ENCODE measurements around the gene POMT2.

The POMT2 gene

DNA sequence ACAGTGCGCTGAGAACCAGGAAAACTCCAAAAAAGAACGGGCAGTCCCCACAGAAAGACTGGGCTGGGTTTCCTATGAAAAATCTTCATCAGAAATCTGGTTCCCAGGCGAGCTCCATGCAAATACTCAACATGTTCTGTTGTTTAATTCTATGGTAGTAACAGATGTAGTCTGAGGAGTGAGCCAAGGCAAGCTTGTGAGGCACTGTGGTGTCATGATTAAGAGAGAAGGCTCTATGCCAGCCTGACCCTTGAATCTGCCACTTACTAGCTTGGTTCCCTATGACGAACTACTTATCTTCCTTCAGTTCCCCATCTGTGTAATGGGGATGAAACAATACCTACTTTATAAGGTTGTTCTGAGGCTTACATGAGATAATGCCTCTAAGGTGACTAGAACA, 10.7 kb downstream of the POMT2 start:
- TF ChIP-seq POLR2AphosphoS5 (IDR thresholded peaks at IDR 0.05; ENCODE audit: low read depth, low read length) (no peak), POLR2A (IDR thresholded peaks at IDR 0.05; ENCODE audit: low read depth, low read length) (no peak), TAF1 (IDR thresholded peaks at IDR 0.05; ENCODE audit: borderline replicate concordance, low read depth, low read length) (no peak)
- DNase-seq (ENCODE audit: insufficient read length) = no peak
- no peak for FAIRE-seq

DNA sequence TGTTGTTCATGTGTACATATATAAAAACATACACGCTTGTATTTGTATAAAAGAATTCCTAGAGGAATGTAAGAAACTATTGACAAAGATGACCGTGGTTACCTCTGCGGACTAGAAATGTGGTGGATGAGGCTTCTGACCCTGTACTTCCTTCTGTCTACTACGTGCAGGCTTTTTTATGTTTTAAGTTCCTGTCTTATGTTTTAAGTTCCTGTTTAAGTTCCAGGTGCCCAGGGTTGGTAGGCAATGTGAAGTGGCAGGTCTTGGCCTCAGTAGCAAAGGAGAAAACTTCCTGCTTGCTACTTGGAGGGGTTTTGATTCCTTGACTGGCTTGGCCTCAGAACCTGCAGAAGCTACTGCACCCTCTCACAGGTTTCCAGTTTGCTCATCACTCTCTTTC, 11.6 kb downstream of the POMT2 start:
- TF ChIP-seq POLR2A (IDR thresholded peaks at IDR 0.05; ENCODE audit: low read depth, low read length) (no peak), TAF1 (IDR thresholded peaks at IDR 0.05; ENCODE audit: borderline replicate concordance, low read depth, low read length) (no peak), POLR2AphosphoS5 (IDR thresholded peaks at IDR 0.05; ENCODE audit: low read depth, low read length) (no peak)
- DNase-seq (ENCODE audit: insufficient read length) (no peak), FAIRE-seq (no peak)

DNA sequence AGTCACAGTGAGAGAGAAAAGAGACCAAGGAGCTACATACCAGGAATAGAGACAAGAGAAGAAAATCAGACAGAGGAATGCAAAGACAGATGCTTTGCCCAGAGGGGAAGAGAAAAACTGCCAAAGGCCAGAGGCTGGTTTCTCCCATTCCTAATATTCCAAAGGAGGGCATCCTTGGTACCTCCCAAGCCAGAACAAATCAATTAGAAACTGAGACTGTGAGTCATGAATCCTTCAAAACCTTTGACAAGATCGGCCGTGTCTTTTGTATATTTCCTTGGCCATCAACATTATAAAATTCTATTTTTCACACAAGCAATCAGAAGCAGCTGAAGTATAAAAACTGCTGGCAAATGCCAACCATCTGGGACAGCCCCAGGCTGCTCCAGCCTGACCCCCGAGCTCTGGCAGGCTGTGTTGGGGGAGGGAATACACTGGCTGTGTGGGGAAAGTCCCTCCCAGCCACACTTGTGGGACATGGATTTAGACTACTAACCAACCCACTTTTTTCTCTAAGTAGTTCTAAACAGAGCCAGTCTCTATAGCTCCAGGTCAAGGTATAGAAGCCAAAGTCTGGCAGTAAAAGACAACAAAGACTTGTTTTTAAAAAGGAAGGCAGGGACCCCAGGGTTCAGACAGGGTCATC, 13.7 kb downstream of the POMT2 start:
- DNase-seq (ENCODE audit: insufficient read length) (no peak), FAIRE-seq (no peak)
- no peak for TF ChIP-seq POLR2A (IDR thresholded peaks at IDR 0.05; ENCODE audit: low read depth, low read length)
- TF ChIP-seq TAF1 (IDR thresholded peaks at IDR 0.05; ENCODE audit: borderline replicate concordance, low read depth, low read length) = no peak
- TF ChIP-seq POLR2AphosphoS5 (IDR thresholded peaks at IDR 0.05; ENCODE audit: low read depth, low read length) = no peak

DNA sequence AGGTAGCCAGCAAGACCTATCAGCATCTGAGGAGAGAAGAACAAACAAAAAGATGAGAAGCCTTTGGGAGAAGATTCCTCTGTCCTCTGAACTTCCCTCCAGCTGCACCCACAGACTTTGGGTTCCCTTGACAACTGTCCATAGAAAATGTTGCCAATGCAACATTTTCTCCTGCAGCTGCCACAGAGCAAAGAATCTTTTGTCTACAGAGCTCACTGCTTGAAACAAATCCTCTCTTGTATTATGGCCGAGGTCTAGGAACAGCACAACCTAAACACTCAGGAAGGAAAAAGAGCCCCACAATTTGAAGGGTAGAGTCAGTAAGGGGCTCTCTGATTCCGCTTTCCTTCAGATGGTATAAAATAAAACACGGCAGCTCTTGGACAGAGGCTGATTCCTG, 14.3 kb downstream of the POMT2 start:
- DNase-seq (ENCODE audit: insufficient read length) = no peak
- FAIRE-seq = no peak
- no peak for TF ChIP-seq POLR2AphosphoS5 (IDR thresholded peaks at IDR 0.05; ENCODE audit: low read depth, low read length)
- no peak for TF ChIP-seq TAF1 (IDR thresholded peaks at IDR 0.05; ENCODE audit: borderline replicate concordance, low read depth, low read length)
- TF ChIP-seq POLR2A (IDR thresholded peaks at IDR 0.05; ENCODE audit: low read depth, low read length) = no peak

DNA sequence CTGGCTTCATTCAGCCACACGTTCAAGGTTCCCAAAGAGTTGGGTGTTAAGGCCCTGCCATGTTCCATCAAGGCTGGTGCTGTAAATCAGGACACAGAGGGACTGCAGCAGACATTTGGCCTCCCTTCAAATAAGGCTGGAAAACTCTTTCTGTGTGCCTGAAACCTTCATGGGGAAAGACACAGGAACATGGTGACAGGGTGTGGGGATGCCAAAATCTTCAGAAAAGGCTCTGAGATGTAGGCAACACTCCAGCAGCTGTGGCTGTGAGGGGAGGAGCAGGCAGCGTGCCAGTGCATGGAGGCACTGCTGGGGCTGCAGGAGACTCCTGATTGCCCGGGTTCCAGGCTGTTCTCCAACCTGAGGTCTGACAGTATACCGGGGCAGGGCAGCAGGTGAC, 15.0 kb downstream of the POMT2 start:
- DNase-seq (ENCODE audit: insufficient read length) = no peak
- no peak for FAIRE-seq
- no peak for TF ChIP-seq POLR2AphosphoS5 (IDR thresholded peaks at IDR 0.05; ENCODE audit: low read depth, low read length)
- no peak for TF ChIP-seq TAF1 (IDR thresholded peaks at IDR 0.05; ENCODE audit: borderline replicate concordance, low read depth, low read length)
- no peak for TF ChIP-seq POLR2A (IDR thresholded peaks at IDR 0.05; ENCODE audit: low read depth, low read length)

DNA sequence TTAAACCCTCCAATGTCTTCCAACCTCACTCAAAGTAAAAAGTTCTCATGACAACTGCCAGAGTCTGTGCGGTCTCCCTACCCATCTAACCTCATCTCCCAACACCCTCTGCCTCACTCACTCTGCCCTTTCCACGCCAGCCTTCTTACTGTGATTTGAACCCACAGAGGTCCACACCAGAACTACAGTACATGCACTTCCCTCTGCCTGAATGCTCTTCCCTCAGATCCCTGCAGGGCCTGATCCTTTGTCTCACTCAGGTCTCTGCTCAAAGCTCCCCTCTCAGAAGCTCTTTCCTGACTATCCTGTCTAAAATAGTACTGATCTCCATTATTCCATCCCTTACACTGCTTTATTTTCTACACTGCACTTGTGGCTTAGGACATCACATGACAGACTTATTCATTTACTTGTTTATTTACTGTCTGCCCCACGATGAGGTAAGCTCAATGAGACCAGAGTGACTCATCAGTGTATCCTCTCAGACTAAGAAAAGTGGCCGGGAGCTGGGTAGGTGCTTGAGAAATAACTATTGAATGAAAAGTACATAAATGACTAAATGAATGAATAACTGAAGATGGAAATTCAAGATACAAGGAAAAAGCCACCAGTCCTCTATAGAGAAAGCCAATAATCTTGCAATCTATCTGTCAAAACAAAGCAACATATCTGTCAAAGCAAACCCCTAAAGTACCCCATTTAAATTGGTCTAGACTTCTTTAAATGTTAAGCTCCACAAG, 17.1 kb downstream of the POMT2 start:
- FAIRE-seq = peak; percentile 33
- TF ChIP-seq POLR2A (IDR thresholded peaks at IDR 0.05; ENCODE audit: low read depth, low read length) = no peak
- no peak for TF ChIP-seq TAF1 (IDR thresholded peaks at IDR 0.05; ENCODE audit: borderline replicate concordance, low read depth, low read length)
- TF ChIP-seq POLR2AphosphoS5 (IDR thresholded peaks at IDR 0.05; ENCODE audit: low read depth, low read length) = no peak
- DNase-seq (ENCODE audit: insufficient read length) = no peak

DNA sequence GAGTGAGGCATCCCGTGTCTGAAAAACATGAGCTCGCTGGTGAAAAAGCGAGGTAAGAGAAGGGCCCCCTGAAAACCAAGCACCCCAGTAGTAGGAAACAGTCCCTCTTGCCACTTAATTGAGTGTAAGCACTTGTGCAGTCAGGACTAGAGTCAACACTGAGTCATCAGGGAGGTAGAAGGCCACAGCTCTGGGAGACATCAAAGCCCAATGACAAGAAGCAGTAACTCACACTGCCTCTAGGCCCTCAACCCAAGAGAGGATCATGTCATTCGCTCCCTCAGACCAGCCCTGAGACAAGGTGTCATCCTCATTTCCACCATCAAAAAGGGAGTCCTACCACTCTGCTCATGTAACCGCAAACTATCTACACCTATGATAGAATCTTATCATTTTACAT, 17.8 kb downstream of the POMT2 start:
- FAIRE-seq (no peak), DNase-seq (ENCODE audit: insufficient read length) (no peak)
- TF ChIP-seq POLR2A (IDR thresholded peaks at IDR 0.05; ENCODE audit: low read depth, low read length) = no peak
- TF ChIP-seq TAF1 (IDR thresholded peaks at IDR 0.05; ENCODE audit: borderline replicate concordance, low read depth, low read length) = no peak
- no peak for TF ChIP-seq POLR2AphosphoS5 (IDR thresholded peaks at IDR 0.05; ENCODE audit: low read depth, low read length)

DNA sequence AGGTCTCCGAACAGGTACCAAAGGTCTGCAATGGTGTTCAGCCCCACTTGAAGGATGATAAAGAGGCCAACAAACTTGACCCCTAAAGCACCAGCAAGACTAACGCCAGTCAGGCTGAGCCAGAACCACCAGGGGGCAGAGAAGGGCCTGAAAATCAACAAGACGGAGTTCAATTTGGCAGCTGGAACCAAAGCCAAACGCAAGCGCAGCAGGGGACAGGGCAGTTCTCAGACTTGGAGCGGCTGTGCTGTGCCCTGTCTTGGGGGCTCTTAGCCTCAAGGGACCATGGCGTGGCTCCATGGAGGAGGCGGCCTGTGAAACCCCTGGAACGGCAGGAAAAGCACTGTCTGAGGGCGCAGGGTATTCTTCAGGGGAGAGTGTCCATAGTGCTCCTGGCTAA, 19.6 kb downstream of the POMT2 start:
- DNase-seq (ENCODE audit: insufficient read length) (peak; percentile 47), FAIRE-seq (peak; percentile 95)
- TF ChIP-seq TAF1 (IDR thresholded peaks at IDR 0.05; ENCODE audit: borderline replicate concordance, low read depth, low read length) = no peak
- no peak for TF ChIP-seq POLR2AphosphoS5 (IDR thresholded peaks at IDR 0.05; ENCODE audit: low read depth, low read length)
- no peak for TF ChIP-seq POLR2A (IDR thresholded peaks at IDR 0.05; ENCODE audit: low read depth, low read length)

DNA sequence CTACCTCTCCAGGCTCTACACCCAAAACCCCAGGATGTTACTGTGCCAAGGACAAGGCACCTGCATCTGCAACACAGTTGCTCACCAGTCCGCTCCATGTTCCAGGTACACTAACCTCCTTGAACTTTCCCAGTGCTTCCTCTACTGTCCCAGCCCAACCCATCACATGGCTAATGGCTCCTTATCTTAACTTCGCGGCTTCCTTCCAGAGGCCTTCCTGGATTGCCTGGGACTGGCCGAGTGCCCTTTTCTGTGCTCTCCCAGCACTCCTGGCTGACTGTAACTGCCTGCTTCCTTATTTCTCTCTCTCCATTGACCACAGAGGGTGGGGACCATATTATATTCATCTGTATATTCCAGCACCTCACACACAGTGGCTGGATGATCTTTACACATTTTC, 20.9 kb downstream of the POMT2 start:
- FAIRE-seq (no peak), DNase-seq (ENCODE audit: insufficient read length) (no peak)
- TF ChIP-seq TAF1 (IDR thresholded peaks at IDR 0.05; ENCODE audit: borderline replicate concordance, low read depth, low read length) (no peak), POLR2A (IDR thresholded peaks at IDR 0.05; ENCODE audit: low read depth, low read length) (no peak), POLR2AphosphoS5 (IDR thresholded peaks at IDR 0.05; ENCODE audit: low read depth, low read length) (no peak)

DNA sequence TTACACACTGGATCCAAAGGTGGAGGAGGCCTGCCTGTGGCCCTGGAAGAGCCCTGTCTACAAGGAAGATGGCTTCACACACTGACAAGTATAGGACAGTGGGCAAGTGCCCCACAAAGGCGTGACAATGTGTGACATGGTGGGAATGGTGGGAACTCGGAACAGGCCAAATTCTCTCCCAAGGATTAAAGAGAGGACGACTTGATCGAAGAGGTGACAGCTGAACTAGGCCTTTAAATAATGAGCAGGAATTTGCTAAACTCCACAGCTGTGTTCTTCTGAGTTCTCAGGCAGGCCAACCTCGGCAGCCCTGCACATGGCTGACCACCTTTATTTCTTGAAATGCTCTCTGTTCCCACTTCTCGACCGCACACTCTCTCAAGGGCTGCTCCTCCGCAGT, 23.8 kb downstream of the POMT2 start:
- DNase-seq (ENCODE audit: insufficient read length) (no peak), FAIRE-seq (no peak)
- no peak for TF ChIP-seq POLR2A (IDR thresholded peaks at IDR 0.05; ENCODE audit: low read depth, low read length)
- TF ChIP-seq POLR2AphosphoS5 (IDR thresholded peaks at IDR 0.05; ENCODE audit: low read depth, low read length) = no peak

DNA sequence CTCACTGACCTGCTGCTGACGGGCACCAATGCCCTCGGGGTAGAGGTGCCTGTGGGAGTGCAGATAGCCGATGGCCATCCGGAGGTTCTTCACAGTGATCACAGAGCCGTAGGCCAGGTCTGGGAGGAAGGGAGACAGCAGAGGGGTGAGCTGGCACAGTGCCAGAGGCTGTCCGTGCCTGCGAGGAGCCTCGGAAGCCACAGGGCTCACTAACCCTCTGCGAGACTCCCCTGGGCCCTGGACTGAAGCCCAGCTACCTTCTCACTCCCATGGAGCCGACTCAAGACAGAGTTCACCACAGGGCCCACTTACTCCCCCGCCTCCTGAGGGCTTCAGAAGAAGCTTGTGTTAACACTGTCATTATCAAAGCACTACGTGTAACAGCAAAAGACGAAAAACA, 24.5 kb downstream of the POMT2 start:
- TF ChIP-seq POLR2A (IDR thresholded peaks at IDR 0.05; ENCODE audit: low read depth, low read length) (no peak), TAF1 (IDR thresholded peaks at IDR 0.05; ENCODE audit: borderline replicate concordance, low read depth, low read length) (no peak), POLR2AphosphoS5 (IDR thresholded peaks at IDR 0.05; ENCODE audit: low read depth, low read length) (no peak)
- FAIRE-seq = no peak
- no peak for DNase-seq (ENCODE audit: insufficient read length)

DNA sequence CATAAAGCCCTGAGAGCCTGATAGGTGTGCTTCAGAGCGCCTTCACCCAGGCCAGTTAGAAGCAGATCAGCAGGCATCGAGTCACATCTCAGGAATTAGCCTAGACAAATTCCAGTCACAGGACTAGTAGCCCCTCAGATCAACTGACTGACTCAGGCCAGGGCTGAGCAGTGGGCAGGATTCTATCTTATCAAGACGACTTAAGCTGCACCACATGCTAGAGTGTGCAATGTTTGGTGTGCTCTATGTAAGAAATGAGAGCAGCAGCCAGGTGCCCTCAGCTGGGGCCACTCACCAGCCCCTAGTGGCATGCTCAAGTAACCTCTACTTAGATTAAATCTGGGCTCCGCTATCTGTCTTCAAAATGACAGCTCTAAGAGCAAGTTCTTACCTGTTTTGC, 30.0 kb downstream of the POMT2 start:
- FAIRE-seq = no peak

More for the DNA sequence above, 30.0 kb downstream of the POMT2 start:
- no peak for DNase-seq (ENCODE audit: insufficient read length)
- TF ChIP-seq POLR2A (IDR thresholded peaks at IDR 0.05; ENCODE audit: low read depth, low read length) (no peak), POLR2AphosphoS5 (IDR thresholded peaks at IDR 0.05; ENCODE audit: low read depth, low read length) (no peak), TAF1 (IDR thresholded peaks at IDR 0.05; ENCODE audit: borderline replicate concordance, low read depth, low read length) (no peak)

Measured in GM12892 (cell line).